ENCODE measurements around the gene COL27A1. TPM values are rescaled to one million over a fixed set of nuclear protein-coding genes. Genes with fewer than 3 reads are reported as not detected.

COL27A1 gene
- total RNA-seq, 1 donor from 2014 or later = 8.5 TPM

- DNase-seq (ENCODE audit: low read depth) = no peak
- TF ChIP-seq CTCF (conservative IDR thresholded peaks at IDR 0.05; ENCODE audit: low read depth, low read length) = no peak
- H3K4me3 ChIP-seq (ENCODE audit: low read depth, low read length) = no peak overlapping the region
Observed at GRCh38 chr9:114275246-114276004, 120.1 kb downstream of the COL27A1 start.

GRCh38 chr9:114276908-114277821 lies 121.8 kb downstream of the COL27A1 start:
- TF ChIP-seq CTCF (conservative IDR thresholded peaks at IDR 0.05; ENCODE audit: low read depth, low read length) = no peak
- DNase-seq (ENCODE audit: low read depth) = peak; percentile 46
- H3K4me3 ChIP-seq (ENCODE audit: low read depth, low read length) = no peak overlapping the region

GRCh38 chr9:114278356-114278755 lies 123.0 kb downstream of the COL27A1 start:
- no peak for TF ChIP-seq CTCF (conservative IDR thresholded peaks at IDR 0.05; ENCODE audit: low read depth, low read length)
- H3K4me3 ChIP-seq (ENCODE audit: low read depth, low read length) = no peak overlapping the region
- no peak for DNase-seq (ENCODE audit: low read depth)

- H3K4me3 ChIP-seq (ENCODE audit: low read depth, low read length) = no peak overlapping the region
- DNase-seq (ENCODE audit: low read depth) = no peak
- no peak for TF ChIP-seq CTCF (conservative IDR thresholded peaks at IDR 0.05; ENCODE audit: low read depth, low read length)
Observed at GRCh38 chr9:114278881-114279570, 123.7 kb downstream of the COL27A1 start.

GRCh38 chr9:114279693-114280092 lies 124.4 kb downstream of the COL27A1 start:
- no peak for TF ChIP-seq CTCF (conservative IDR thresholded peaks at IDR 0.05; ENCODE audit: low read depth, low read length)
- DNase-seq (ENCODE audit: low read depth) = no peak

GRCh38 chr9:114280636-114281472 lies 125.5 kb downstream of the COL27A1 start:
- no peak overlapping the region for H3K4me3 ChIP-seq (ENCODE audit: low read depth, low read length)
- no peak for TF ChIP-seq CTCF (conservative IDR thresholded peaks at IDR 0.05; ENCODE audit: low read depth, low read length)
- DNase-seq (ENCODE audit: low read depth) = no peak

More at GRCh38 chr9:114279693-114280092, 124.4 kb downstream of the COL27A1 start:
- no peak overlapping the region for H3K4me3 ChIP-seq (ENCODE audit: low read depth, low read length)

Measured in epithelial cell of proximal tubule (primary cell).